NCI-H2171 treated with DMSO at 0.1 percent for 48 hours (cell line): ENCODE data around the gene PREX1.

Source experiments
- DNase-seq: peaks from one replicate; lab custom pipeline; 2025; lab: John Stamatoyannopoulos, UW

The PREX1 gene

DNA sequence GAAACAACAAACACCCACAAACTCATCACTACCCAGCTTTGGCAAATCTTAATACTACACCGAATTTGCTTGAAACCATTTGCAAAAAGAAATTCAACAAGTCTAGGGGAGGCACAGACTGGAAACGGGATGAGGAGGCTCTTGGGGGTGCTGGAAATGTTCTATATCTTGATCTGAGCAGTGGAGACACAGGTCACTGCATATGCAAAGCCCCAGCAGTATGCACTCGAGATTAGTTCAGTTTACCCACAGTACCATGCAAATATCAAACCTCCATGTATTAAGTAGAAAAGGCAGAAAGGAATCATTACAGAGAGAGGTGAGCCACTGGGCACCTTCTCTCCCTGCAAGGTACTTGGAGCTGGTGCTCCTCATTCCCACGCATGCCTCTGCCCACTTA lies 75.9 kb downstream of the PREX1 start:
- DNase-seq = no peak

GRCh38 chr20:48750941-48751635 lies 76.7 kb downstream of the PREX1 start:
- DNase-seq = no peak

- DNase-seq = no peak
Measured at GRCh38 chr20:48750376-48750775, 77.4 kb downstream of the PREX1 start.

GRCh38 chr20:48749437-48749836 lies 78.4 kb downstream of the PREX1 start:
- peak; percentile 63 for DNase-seq

- no peak for DNase-seq
Measured at GRCh38 chr20:48748556-48748955, 79.2 kb downstream of the PREX1 start.

- DNase-seq = peak; percentile 54
Measured at GRCh38 chr20:48747840-48748414, 79.9 kb downstream of the PREX1 start.

DNA sequence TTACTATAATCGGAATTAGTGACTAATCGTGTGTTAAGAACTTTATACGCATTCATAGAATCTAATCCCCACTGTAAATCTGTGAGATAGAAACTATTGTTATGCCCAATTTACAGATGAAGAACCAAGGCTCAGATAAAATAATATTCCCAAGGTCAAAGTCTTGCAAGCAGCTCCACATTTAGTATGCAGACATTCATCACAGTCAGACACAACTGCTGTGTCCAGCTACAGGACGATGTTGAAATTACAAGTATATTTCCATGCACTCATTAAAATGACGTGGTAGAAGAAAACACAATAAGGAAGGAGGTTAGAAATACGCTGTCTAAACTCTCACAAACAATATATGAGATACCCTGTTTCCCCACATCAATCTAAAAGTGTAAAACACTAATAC lies 82.5 kb downstream of the PREX1 start:
- DNase-seq = no peak

GRCh38 chr20:48744515-48744914 lies 83.3 kb downstream of the PREX1 start:
- DNase-seq = no peak

- no peak for DNase-seq
Measured at GRCh38 chr20:48743807-48744206, 84.0 kb downstream of the PREX1 start.

- no peak for DNase-seq
Measured at GRCh38 chr20:48742912-48743680, 84.7 kb downstream of the PREX1 start.

GRCh38 chr20:48742233-48742632 lies 85.6 kb downstream of the PREX1 start:
- DNase-seq = no peak

DNA sequence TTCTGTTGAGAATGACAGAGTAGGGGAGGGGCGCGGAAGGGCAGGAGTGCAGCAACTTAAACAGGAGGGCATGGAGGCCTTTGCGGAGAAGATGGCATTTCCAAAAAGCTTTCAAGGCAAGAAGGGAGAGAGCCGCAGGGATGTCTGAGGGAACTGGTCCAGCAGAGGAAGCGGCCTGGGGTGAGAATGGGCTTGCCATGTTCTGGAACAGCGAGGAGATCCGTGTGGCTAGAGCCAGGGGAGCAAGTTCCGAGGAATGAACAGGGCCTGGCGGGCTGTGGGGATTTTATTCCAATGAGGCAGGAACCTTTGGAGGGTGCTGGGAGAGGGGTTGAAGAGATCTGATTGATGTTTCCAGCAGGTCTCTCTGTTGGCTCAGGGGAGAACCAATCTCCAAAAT lies 86.1 kb downstream of the PREX1 start:
- DNase-seq = no peak

DNA sequence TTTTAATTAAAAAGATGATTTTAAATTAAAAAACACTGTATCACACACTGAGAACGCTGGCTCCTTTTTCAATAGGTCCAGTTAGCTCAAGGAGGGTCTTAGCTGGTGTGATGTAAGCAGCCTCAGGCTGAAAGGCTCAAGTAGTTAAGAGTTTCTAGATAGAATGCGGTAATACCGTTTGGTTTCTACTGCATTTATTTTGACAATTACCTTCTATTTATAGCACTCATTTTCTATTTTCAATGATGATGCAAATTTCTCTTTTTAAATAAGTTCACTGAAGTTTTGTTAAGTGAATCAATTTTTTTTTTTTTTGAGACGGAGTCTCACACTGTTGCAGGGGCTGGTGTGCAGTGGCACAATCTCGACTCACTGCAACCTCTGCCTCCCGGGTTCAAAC lies 87.1 kb downstream of the PREX1 start:
- no peak for DNase-seq

GRCh38 chr20:48740292-48740649 lies 87.5 kb downstream of the PREX1 start:
- peak; percentile 42 for DNase-seq

- DNase-seq = no peak
Measured at GRCh38 chr20:48739395-48740291, 88.2 kb downstream of the PREX1 start.

DNA sequence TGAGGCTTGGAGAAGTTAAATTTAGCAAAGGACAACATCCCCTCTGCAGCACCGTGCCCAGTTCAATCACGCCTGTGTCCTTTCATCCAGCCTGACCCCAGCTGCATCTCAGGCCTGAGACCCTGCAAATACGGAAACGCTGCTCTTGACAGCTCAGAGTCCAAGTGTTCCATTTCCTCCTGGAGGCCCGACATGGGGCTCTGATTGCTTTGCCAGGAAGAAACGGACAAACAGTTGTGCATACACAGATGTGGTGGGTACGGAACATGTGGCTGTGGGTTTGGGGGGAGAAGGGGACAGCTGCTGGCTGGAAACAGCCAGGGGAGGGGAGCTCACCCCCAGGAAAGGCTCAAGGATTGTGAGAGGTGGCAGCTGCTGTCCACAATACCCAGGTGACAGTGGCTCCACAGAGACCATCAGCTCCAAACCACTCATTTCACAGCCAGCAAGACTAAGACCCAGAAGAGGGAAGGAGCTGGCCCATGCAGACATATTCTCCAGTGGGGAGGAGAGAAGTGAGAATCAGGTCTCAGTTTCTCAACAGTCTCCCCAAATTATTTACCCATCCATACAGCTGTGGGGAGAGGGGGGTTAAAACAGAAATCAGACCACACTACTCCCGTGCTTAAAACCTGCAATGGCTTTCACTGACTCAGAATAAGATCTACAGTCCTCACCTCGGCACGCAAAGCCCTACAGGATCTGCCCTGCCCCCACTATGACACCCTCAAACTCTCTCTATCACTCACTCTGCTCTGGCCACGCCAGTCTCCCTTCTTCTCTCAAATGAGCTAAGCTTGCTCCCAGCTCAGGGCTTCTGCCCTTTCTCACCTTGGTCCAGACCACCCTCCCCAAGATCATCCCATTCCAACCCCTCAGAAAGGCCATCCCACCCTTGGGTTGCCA lies 89.1 kb downstream of the PREX1 start:
- no peak for DNase-seq

- DNase-seq = no peak
Measured at GRCh38 chr20:48738094-48738398, 89.8 kb downstream of the PREX1 start.

DNA sequence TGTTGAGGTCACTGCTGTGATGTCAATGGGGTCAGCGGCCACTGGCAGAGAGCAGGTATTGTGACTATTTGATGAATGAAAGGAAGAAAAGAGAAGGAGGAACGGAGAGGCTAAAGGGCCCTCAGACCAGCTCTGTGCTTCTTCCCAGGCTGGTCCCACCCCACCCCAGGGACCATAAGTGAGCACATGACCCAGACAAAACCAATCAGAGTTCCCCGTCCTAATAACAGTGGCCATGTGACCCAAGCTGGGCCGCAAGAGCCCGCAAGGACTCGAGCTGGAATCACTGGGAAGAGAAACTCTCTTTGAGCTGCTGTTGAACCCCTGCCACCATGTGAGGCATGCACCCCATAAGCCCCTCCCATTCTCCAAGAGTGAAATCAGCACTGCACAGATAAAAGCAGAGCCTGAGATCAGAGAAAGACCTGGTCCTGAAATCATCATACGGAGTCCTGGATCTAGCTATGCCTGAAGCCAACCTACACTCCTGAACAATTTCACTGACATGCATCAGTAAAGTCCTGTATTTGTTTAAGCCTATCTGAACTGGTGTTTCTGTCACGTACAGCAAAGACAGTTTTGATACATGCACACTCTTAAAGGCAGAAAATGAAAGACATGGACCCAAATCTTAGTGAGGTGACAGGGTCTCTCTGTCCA lies 90.2 kb downstream of the PREX1 start:
- DNase-seq = no peak

GRCh38 chr20:48736636-48737035 lies 91.2 kb downstream of the PREX1 start:
- no peak for DNase-seq

- DNase-seq = no peak
Measured at GRCh38 chr20:48736231-48736630, 91.6 kb downstream of the PREX1 start.

GRCh38 chr20:48735112-48735511 lies 92.7 kb downstream of the PREX1 start:
- DNase-seq = no peak
